Measurements from ENCODE around the gene ADAMTS19. TPM values are rescaled to one million over a fixed set of nuclear protein-coding genes. Genes with fewer than 3 reads are reported as not detected.

The ADAMTS19 gene
- total RNA-seq, 1 experiment from 2014 or later: 20.3 TPM

- Mint-ChIP-seq H3K4me3 (no peak overlapping the region), H3K9me3 (no peaks in the 10 kb centered on the region), H3K27ac (no peak overlapping the region; a peak in 1 of 7 replicates), H3K36me3 (ENCODE audit: insufficient read depth in 1 of 3, low read depth in 3 of 3) (peaks cover 4 to 16% (median 10%) of the 10 kb centered on the region in 3 experiments; a peak in 5 of 7 replicates), H3K4me1 (no peaks in the 10 kb centered on the region), H3K27me3 (ENCODE audit: low read depth) (no peaks in the 10 kb centered on the region)
- H3T11ph ChIP-seq (ENCODE audit: low read length): no peak overlapping the region
- no peak overlapping the region for H4K8ac ChIP-seq (replicated peaks; ENCODE audit: insufficient read length, low read depth, low read length)
- no peaks in the 10 kb centered on the region for H3K79me1 ChIP-seq (ENCODE audit: insufficient read depth, low read depth, low read length, poor library complexity, severe bottlenecking)
- H2BK20ac ChIP-seq (ENCODE audit: low read depth, low read length, poor library complexity, severe bottlenecking): no peak overlapping the region
- TF ChIP-seq, protein P1, sequence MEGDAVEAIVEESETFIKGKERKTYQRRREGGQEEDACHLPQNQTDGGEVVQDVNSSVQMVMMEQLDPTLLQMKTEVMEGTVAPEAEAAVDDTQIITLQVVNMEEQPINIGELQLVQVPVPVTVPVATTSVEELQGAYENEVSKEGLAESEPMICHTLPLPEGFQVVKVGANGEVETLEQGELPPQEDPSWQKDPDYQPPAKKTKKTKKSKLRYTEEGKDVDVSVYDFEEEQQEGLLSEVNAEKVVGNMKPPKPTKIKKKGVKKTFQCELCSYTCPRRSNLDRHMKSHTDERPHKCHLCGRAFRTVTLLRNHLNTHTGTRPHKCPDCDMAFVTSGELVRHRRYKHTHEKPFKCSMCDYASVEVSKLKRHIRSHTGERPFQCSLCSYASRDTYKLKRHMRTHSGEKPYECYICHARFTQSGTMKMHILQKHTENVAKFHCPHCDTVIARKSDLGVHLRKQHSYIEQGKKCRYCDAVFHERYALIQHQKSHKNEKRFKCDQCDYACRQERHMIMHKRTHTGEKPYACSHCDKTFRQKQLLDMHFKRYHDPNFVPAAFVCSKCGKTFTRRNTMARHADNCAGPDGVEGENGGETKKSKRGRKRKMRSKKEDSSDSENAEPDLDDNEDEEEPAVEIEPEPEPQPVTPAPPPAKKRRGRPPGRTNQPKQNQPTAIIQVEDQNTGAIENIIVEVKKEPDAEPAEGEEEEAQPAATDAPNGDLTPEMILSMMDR (conservative IDR thresholded peaks at IDR 0.05): no peak; the same call in 2 of the 3 replicates
- H4K5ac ChIP-seq (ENCODE audit: insufficient read length, low read depth, low read length): no peak overlapping the region
- no peaks in the 10 kb centered on the region for H4K20me1 ChIP-seq (ENCODE audit: control insufficient read depth, insufficient read depth, insufficient read length)
- H3K23me2 ChIP-seq (ENCODE audit: insufficient read length, low read depth, low read length, poor library complexity, severe bottlenecking): no peaks in the 10 kb centered on the region
- H2BK12ac ChIP-seq (ENCODE audit: insufficient read length, low read depth, low read length): no peak overlapping the region
- DNase-seq: no peak
- no peak overlapping the region for H3K9ac ChIP-seq (ENCODE audit: extremely low read depth, insufficient read length, low read length)
- H3K18ac ChIP-seq (ENCODE audit: insufficient read length, low read depth, low read length): no peak overlapping the region
- H2AK5ac ChIP-seq (ENCODE audit: insufficient read length, low read length): no peak overlapping the region
- no peak overlapping the region for H2AFZ ChIP-seq (ENCODE audit: low read length)
- H3K4me1 ChIP-seq (ENCODE audit: insufficient read depth, low read length): no peaks in the 10 kb centered on the region
- H3K56ac ChIP-seq (ENCODE audit: insufficient read length, low read depth, low read length): no peak overlapping the region
- H3K79me2 ChIP-seq (ENCODE audit: insufficient read depth, low read length): no peaks in the 10 kb centered on the region
- no peak overlapping the region for H3K14ac ChIP-seq (ENCODE audit: insufficient read depth, low read length)
- no peaks in the 10 kb centered on the region for H3K9me3 ChIP-seq (ENCODE audit: control insufficient read depth, low read depth, low read length)
- H3K27me3 ChIP-seq (ENCODE audit: insufficient read depth, low read length): no peaks in the 10 kb centered on the region
- H4K91ac ChIP-seq (ENCODE audit: insufficient read length, low read depth, low read length): no peak overlapping the region
- H2BK5ac ChIP-seq (ENCODE audit: insufficient read length, low read length): no peak overlapping the region
- no peak overlapping the region for H3K4me2 ChIP-seq (ENCODE audit: insufficient read depth, insufficient read length, low read length)
- no peak overlapping the region for H3K27ac ChIP-seq (ENCODE audit: insufficient read length, low read depth, low read length)
- H2BK15ac ChIP-seq (ENCODE audit: low read depth, low read length): no peak overlapping the region
- no peak overlapping the region for H2BK120ac ChIP-seq (ENCODE audit: low read depth, low read length, poor library complexity, severe bottlenecking)
- no peak overlapping the region for H3K4ac ChIP-seq (ENCODE audit: low read depth, low read length)
- no peak overlapping the region for H3K23ac ChIP-seq (ENCODE audit: insufficient read length, low read depth, low read length)
Observed at GRCh38 chr5:129696636-129697035, 236.5 kb downstream of the ADAMTS19 start.
